Measurements from ENCODE around the gene RPLP1.

DNA sequence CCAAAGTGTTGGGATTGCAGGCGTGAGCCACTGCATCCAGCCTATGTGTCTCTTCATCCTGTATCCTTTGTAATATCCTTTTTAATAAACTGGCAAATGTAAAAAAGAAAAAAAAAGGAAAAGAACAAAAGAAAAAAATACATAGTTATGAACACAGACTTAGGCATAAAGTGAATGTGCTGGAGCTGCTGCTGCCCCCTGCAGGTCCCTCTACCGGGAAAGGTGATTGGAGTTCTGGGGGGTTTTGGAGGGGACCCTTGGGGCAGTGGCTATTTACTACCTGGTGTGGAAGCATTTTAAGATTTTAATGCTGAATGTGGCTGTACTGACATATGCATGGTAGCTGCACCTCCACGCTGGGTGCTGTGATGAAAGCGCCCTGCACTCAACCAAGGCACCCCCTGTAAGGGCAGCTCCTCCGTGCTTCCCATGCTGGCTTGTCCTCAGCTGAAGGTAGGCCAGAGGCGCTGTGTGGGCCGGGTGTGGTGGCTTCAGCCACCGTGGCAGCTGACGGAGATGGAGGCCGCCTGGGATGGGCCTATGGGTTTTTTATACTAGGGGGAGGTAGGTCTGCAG lies 49.9 kb downstream of the RPLP1 start:
- TF ChIP-seq, protein P1, sequence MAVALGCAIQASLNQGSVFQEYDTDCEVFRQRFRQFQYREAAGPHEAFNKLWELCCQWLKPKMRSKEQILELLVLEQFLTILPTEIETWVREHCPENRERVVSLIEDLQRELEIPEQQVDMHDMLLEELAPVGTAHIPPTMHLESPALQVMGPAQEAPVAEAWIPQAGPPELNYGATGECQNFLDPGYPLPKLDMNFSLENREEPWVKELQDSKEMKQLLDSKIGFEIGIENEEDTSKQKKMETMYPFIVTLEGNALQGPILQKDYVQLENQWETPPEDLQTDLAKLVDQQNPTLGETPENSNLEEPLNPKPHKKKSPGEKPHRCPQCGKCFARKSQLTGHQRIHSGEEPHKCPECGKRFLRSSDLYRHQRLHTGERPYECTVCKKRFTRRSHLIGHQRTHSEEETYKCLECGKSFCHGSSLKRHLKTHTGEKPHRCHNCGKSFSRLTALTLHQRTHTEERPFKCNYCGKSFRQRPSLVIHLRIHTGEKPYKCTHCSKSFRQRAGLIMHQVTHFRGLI (CRISPR knock-in tag; IDR thresholded peaks at IDR 0.05), result no peak
- TF ChIP-seq, protein P2, sequence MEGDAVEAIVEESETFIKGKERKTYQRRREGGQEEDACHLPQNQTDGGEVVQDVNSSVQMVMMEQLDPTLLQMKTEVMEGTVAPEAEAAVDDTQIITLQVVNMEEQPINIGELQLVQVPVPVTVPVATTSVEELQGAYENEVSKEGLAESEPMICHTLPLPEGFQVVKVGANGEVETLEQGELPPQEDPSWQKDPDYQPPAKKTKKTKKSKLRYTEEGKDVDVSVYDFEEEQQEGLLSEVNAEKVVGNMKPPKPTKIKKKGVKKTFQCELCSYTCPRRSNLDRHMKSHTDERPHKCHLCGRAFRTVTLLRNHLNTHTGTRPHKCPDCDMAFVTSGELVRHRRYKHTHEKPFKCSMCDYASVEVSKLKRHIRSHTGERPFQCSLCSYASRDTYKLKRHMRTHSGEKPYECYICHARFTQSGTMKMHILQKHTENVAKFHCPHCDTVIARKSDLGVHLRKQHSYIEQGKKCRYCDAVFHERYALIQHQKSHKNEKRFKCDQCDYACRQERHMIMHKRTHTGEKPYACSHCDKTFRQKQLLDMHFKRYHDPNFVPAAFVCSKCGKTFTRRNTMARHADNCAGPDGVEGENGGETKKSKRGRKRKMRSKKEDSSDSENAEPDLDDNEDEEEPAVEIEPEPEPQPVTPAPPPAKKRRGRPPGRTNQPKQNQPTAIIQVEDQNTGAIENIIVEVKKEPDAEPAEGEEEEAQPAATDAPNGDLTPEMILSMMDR (IDR thresholded peaks at IDR 0.05 in 2 of 3, conservative IDR thresholded peaks at IDR 0.05 in 1 of 3; ENCODE audit: insufficient read depth in 2 of 3, low read depth in 1 of 3, low read length in 3 of 3), result peak; percentile 16 to 41 (median 31); a peak in 4 of 6 replicates
- TF ChIP-seq PHF8 (IDR thresholded peaks at IDR 0.05; ENCODE audit: borderline replicate concordance, low read length) (no peak), HDGF (IDR thresholded peaks at IDR 0.05) (no peak), FOSL1 (tag; conservative IDR thresholded peaks at IDR 0.05) (no peak), FOXA1 (IDR thresholded peaks at IDR 0.05; ENCODE audit: borderline replicate concordance) (no peak), ZNF311 (CRISPR knock-in tag; IDR thresholded peaks at IDR 0.05) (no peak), ZNF561 (CRISPR knock-in tag; conservative IDR thresholded peaks at IDR 0.05) (no peak), FOXK1 (CRISPR knock-in tag; IDR thresholded peaks at IDR 0.05; ENCODE audit: borderline replicate concordance) (no peak), KDM1A (IDR thresholded peaks at IDR 0.05) (no peak)

All from K562 (cell line).